Endometrial microvascular endothelial cells (primary cell): Measurements from ENCODE around the gene DOCK3. TPM values are rescaled to one million over a fixed set of nuclear protein-coding genes. Genes with fewer than 3 reads are reported as not detected.

Experiments
- in situ Hi-C: cut with HindIII; loops from 2 replicates; pipeline ENCODE4 v1.10.0; 2017; ENCODE audit warnings: low sequenced_read_pairs, low pct_unique_long_range_greater_than_20kb; ENCODE audit errors: inconsistent ontology term
- total RNA-seq: library from RNA; depleted of rRNA; stranded (reverse); fragments of >200 nt; gene quantifications from one replicate; pipeline ENCODE4 v1.2.3, GENCODE V29; 2015; ENCODE audit errors: inconsistent ontology term

DOCK3 gene
- total RNA-seq, 1 donor from 2014 or later: not detected

DNA sequence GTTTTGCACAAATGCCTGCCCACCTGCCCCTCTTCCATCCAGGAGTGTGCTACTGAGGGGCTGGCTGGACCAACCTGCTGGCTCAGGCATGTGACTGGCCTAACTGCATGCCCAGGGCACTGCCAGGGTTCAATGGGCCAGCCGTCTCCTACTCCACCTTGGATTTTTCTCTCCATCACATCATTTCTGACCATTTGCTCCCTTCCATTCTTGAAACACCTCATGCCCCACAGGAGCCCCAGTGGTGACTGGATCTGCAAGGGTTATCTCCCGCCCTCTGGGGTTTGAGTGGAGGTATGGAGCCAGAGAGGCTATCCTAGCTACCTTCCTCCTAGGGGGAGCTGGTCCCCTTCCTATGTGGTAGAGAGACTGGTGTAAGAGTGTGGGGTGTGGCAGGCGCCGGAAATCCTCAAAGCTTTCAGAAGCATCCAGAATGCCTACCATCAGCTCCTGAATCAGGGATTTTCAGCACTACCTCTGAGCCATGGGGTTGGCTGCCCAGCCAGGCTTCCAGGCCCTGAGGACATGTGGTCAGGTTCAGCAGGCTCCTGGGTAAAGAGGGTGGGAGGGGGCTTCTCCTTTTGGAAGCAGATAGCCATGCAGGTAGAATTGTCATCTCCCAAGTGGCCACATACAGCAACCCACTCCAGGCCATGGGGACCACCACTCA is 707.5 kb downstream of the DOCK3 start:
- in situ Hi-C loops: loop anchor here (25.0 kb wide), 2 partner anchors 270 to 770 kb away; partner anchors contain the start of genes CISH and MAPKAPK3

GRCh38 chr3:51382947-51383578 is 708.3 kb downstream of the DOCK3 start:
- in situ Hi-C loops: loop anchor here (25.0 kb wide), 2 partner anchors 271 to 771 kb away; partner anchors contain the start of genes CISH and MAPKAPK3

GRCh38 chr3:51384055-51384725 is 709.5 kb downstream of the DOCK3 start:
- in situ Hi-C loops: loop anchor here (25.0 kb wide), 2 partner anchors 272 to 772 kb away; partner anchors contain the start of genes CISH and MAPKAPK3

GRCh38 chr3:51384726-51385473 is 710.2 kb downstream of the DOCK3 start, which contains the start of gene MANF:
TSS of gene MANF (plus strand) at chr3:51385291. CDS start at chr3:51385343, 52 bp downstream.
- in situ Hi-C loops: loop anchor here (25.0 kb wide), 2 partner anchors 273 to 773 kb away; partner anchors contain the start of genes CISH and MAPKAPK3

GRCh38 chr3:51385621-51386091 is 710.9 kb downstream of the DOCK3 start:
- in situ Hi-C loops: loop anchor here (25.0 kb wide), 2 partner anchors 273 to 773 kb away; partner anchors contain the start of genes CISH and MAPKAPK3

DNA sequence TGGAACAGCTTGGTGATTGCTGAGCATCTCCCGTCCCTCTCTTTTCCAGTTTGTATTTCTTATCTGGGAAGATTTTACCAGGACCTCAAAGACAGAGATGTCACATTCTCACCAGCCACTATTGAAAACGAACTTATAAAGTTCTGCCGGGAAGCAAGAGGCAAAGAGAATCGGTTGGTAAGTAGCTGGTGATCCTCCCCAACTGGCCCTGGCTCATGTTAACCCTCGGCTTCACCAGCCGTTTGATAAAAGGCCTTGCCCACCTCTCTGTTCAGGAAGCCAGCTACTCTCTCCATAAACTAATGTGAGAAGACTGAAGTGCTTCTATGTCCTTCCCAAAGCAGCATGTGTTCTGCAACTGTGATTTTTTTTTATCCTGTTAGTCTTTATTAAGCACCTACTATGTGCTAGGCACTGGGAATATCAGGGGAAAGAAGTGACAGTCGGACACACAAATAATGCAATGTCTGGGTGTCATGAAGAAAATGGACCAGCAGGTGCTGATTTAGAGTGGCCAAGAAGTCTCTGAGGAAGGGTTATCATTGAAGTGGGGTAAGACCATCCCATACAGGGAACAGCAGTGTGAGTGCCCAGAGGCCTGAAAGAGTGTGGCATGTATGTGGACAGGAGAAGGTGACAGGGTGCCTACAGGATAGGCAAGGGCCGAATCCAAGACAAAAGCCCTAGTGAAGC is 711.6 kb downstream of the DOCK3 start:
- in situ Hi-C loops: loop anchor here (25.0 kb wide), 2 partner anchors 274 to 774 kb away; partner anchors contain the start of genes CISH and MAPKAPK3

- in situ Hi-C loops: loop anchor here (25.0 kb wide), 2 partner anchors 275 to 775 kb away; partner anchors contain the start of genes CISH and MAPKAPK3
These were observed 712.1 kb downstream of the DOCK3 start for GRCh38 chr3:51386852-51387229.

- in situ Hi-C loops: loop anchor here (25.0 kb wide), 2 partner anchors 275 to 775 kb away; partner anchors contain the start of genes CISH and MAPKAPK3
These were observed 712.6 kb downstream of the DOCK3 start for GRCh38 chr3:51387281-51387680.

- in situ Hi-C loops: loop anchor here (25.0 kb wide), 2 partner anchors 276 to 776 kb away; partner anchors contain the start of genes CISH and MAPKAPK3
These were observed 713.7 kb downstream of the DOCK3 start for GRCh38 chr3:51388286-51389029.

GRCh38 chr3:51389423-51390183 is 714.9 kb downstream of the DOCK3 start:
- in situ Hi-C loops: loop anchor here (25.0 kb wide), 2 partner anchors 277 to 777 kb away; partner anchors contain the start of genes CISH and MAPKAPK3

DNA sequence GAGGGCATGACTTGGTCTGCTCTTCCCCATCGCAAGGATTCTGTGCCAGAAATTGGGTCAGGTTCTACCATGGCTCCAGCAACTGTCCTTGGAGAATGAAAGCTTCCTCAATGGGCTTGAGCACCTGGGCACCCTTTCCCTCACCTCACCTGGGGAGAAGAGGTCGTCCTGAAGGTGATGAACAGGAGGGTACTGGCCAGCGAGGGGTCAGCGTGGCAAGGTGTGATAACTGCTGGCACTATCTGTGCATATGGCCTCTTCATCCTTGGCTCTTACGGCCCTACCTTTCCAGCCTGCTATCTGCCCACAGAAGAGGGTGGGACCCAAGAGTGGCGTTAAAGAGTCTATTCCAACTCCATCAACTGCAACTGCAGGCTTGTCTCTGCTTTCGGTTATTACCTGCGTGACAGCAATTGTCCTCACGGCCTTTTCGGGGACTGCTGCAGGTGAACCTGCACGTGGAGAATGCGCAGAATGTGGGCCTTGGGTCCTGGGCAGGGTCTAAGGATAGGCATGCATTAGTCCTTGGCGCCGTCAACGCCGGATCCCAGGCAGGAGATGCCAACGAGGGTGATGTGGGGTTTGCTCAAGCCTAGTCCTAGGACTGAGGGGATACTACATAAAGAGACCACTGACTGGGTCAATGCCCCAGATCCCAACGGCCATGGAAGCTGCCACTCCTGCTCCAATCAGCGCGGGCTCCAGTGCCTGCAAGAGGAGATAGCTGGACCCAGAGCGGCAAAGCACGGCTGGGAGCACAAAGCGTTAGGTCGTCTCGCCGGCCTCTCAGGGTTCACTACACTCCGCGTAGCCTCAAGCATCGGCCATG is 715.7 kb downstream of the DOCK3 start:
- in situ Hi-C loops: loop anchor here (25.0 kb wide), 2 partner anchors 278 to 778 kb away; partner anchors contain the start of genes CISH and MAPKAPK3

DNA sequence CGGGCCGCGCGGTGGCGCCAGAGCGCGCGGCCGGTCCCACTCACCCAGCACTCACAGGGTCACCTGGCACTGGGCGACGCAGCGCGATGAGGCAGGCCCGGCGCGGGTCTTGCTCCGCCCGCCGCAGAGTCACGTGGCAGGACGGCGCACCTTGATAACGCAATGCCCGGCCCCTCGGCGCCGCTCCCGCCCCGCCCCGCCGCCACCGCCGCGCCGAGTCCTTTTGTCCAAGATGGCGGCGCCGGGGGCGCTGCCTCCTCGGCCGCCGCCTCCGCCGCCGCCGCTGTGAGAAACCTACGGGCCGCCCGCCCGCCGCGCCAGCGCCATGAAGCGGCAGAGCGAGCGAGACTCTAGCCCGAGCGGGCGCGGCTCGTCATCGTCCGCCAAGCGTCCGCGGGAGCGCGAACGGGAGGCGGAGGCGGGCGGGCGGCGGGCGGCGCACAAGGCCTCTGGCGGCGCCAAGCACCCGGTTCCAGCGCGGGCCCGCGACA is 716.4 kb downstream of the DOCK3 start, which contains the start of gene RBM15B:
RBM15B (plus strand) TSS at position 211 of the 491 bp plus-strand sequence; CDS start at position 326, 115 bp downstream.
- in situ Hi-C loops: loop anchor here (25.0 kb wide), 2 partner anchors 279 to 779 kb away; partner anchors contain the start of genes CISH and MAPKAPK3

- in situ Hi-C loops: loop anchor here (25.0 kb wide), 2 partner anchors 279 to 779 kb away; partner anchors contain the start of genes CISH and MAPKAPK3
These were observed 717.0 kb downstream of the DOCK3 start for GRCh38 chr3:51391566-51392354.
